ENCODE measurements around the gene TLR7. TPM values are rescaled to one million over a fixed set of nuclear protein-coding genes. Genes with fewer than 3 reads are reported as not detected.

Gene TLR7
- total RNA-seq, 2 experiments from 2014 or later = not detected

- H3K4me1 Mint-ChIP-seq = peaks cover 27% of the 10 kb centered on the region
- CTCF ChIA-PET = interaction anchor here (0.9 to 3.9 kb wide), 2 partner anchors 79 to 80 kb away, joined by 6 to 18 read pairs; no protein-coding TSS in a partner anchor
- H3K9me3 Mint-ChIP-seq = peaks cover 3% of the 10 kb centered on the region
- H3K4me3 Mint-ChIP-seq = no peak overlapping the region
- no peaks in the 10 kb centered on the region for H3K36me3 Mint-ChIP-seq (ENCODE audit: low read depth)
- peak; percentile 46 for DNase-seq
- H3K27ac Mint-ChIP-seq = no peak overlapping the region
- no peaks in the 10 kb centered on the region for H3K27me3 Mint-ChIP-seq
- POLR2A ChIA-PET = no interaction called here
These were observed 27.5 kb downstream of the TLR7 start for GRCh38 chrX:12894074-12895030.

- CTCF ChIA-PET = interaction anchor here (2.3 kb wide), 1 partner anchor 82 kb away, joined by 10 read pairs; no protein-coding TSS in a partner anchor
- H3K4me1 Mint-ChIP-seq = peaks cover 14% of the 10 kb centered on the region
- peaks cover 4% of the 10 kb centered on the region for H3K27me3 Mint-ChIP-seq
- no peak overlapping the region for H3K27ac Mint-ChIP-seq
- H3K36me3 Mint-ChIP-seq (ENCODE audit: low read depth) = no peaks in the 10 kb centered on the region
- H3K4me3 Mint-ChIP-seq = no peak overlapping the region
- H3K9me3 Mint-ChIP-seq = no peaks in the 10 kb centered on the region
- DNase-seq = no peak
- POLR2A ChIA-PET = no interaction called here
These were observed 29.0 kb downstream of the TLR7 start for GRCh38 chrX:12895866-12896265.

- Mint-ChIP-seq H3K4me3 (no peak overlapping the region), H3K27me3 (peaks cover 4% of the 10 kb centered on the region), H3K36me3 (ENCODE audit: low read depth) (no peaks in the 10 kb centered on the region), H3K9me3 (no peaks in the 10 kb centered on the region), H3K4me1 (peaks cover 9% of the 10 kb centered on the region), H3K27ac (no peak overlapping the region)
- ChIA-PET POLR2A (no interaction called here), CTCF (interaction anchor here (1.6 to 2.3 kb wide), 2 partner anchors 83 to 125 kb away, joined by 8 to 10 read pairs; no protein-coding TSS in a partner anchor)
- DNase-seq = no peak
These were observed 30.1 kb downstream of the TLR7 start for GRCh38 chrX:12896935-12897334.

GRCh38 chrX:12898073-12898472 is 31.2 kb downstream of the TLR7 start:
- no peaks in the 10 kb centered on the region for H3K36me3 Mint-ChIP-seq (ENCODE audit: low read depth)
- H3K27ac Mint-ChIP-seq = no peak overlapping the region
- H3K4me3 Mint-ChIP-seq = no peak overlapping the region
- H3K4me1 Mint-ChIP-seq = peaks cover 6% of the 10 kb centered on the region
- ChIA-PET POLR2A (no interaction called here), CTCF (interaction anchor here (0.8 to 2.3 kb wide), 3 partner anchors 48 to 127 kb away, joined by 5 to 10 read pairs (median 8); no protein-coding TSS in a partner anchor)
- no peaks in the 10 kb centered on the region for H3K9me3 Mint-ChIP-seq
- peaks cover 4% of the 10 kb centered on the region for H3K27me3 Mint-ChIP-seq
- DNase-seq = no peak

DNA sequence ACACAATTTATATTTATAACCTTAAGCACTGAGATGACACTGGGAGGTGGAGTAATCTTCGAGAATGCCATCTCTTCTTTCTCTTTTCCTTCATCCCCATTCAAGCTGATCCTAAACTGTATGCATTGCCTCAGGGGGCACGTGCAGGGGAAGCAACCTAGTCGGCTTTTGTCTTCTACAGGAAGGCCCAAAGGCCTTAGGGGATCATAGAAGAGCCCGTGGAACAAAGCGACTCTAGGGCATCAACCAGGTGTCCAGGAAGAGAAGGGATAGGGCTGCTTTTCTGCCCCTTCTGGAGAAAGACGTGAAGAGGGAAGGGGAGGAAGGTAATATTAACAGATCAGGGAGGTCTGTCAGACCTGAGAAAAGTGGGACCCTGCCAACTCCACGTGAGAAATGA is 32.6 kb downstream of the TLR7 start:
- no peak for DNase-seq
- H3K27ac Mint-ChIP-seq = no peak overlapping the region
- H3K4me1 Mint-ChIP-seq = peaks cover 3% of the 10 kb centered on the region
- no peaks in the 10 kb centered on the region for H3K9me3 Mint-ChIP-seq
- no peaks in the 10 kb centered on the region for H3K36me3 Mint-ChIP-seq (ENCODE audit: low read depth)
- no peak overlapping the region for H3K4me3 Mint-ChIP-seq
- CTCF ChIA-PET = interaction anchor here (0.7 to 1.3 kb wide), 3 partner anchors 84 to 932 kb away, joined by 3 to 5 read pairs (median 3); no protein-coding TSS in a partner anchor
- H3K27me3 Mint-ChIP-seq = peaks cover 4% of the 10 kb centered on the region
- POLR2A ChIA-PET = interaction anchor here (1.0 kb wide), 1 partner anchor 85 kb away, joined by 3 read pairs; no protein-coding TSS in a partner anchor

DNA sequence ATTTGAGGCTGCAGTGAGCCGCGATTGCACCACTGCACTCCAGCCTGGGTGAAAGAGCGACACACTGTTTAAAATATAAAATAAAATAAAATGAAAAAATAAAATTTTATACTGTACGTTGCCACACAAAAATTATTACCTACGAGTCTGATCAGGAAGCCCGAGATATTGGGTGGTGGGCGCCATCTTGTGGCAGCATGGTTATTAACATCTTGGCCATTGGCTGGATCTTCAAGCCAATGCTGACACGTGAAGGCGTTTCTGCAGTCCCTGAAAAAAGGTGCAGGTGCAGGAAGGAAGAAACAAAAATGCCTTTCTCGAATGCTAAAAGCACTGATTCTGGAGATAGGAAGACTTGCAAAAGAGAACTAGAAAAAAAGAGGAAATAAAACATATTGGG is 34.6 kb downstream of the TLR7 start:
- Mint-ChIP-seq H3K4me1 (peaks cover 3% of the 10 kb centered on the region), H3K9me3 (no peaks in the 10 kb centered on the region), H3K27ac (no peak overlapping the region), H3K36me3 (ENCODE audit: low read depth) (no peaks in the 10 kb centered on the region), H3K27me3 (peaks cover 4% of the 10 kb centered on the region), H3K4me3 (no peak overlapping the region)
- ChIA-PET CTCF (interaction anchor here (0.7 to 1.9 kb wide), 7 partner anchors 13 to 587 kb away, joined by 4 to 16 read pairs (median 5); no protein-coding TSS in a partner anchor), POLR2A (no interaction called here)
- peak; percentile 69 for DNase-seq

DNA sequence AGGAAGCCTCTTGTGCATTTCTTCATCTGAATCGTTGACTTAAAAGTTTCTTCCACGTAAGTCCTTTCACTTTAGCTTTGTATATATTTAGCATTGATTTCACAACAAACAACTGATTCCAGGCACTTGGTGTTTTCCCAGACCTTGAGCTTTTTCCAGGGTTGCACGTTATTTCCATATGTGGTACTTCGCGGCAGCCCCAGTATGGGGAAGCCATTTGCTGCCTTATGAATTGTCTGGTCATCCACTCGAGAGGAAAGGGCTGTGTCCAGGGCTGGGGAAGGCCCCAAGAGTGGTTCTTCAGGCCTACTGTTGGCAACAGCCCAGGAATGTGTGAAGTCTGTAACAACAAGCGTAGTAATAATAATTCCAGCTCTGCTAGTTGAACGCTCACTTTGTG is 36.8 kb downstream of the TLR7 start:
- CTCF ChIA-PET = interaction anchor here (0.7 to 2.5 kb wide), 4 partner anchors 15 to 132 kb away, joined by 3 to 13 read pairs (median 4); no protein-coding TSS in a partner anchor
- POLR2A ChIA-PET = no interaction called here

GRCh38 chrX:12906046-12906761 is 39.3 kb downstream of the TLR7 start, which contains the start of gene TLR8:
Gene TLR8, plus strand, starts transcription at chrX:12906620. Its CDS starts 87 bp downstream, at chrX:12906707.
- ChIA-PET POLR2A (no interaction called here), CTCF (no interaction called here)
- Mint-ChIP-seq H3K9me3 (no peaks in the 10 kb centered on the region), H3K4me3 (no peak within 1 kb of the TSS), H3K4me1 (peaks cover 3% of the 10 kb centered on the region), H3K27ac (no peak within 1 kb of the TSS), H3K36me3 (ENCODE audit: low read depth) (no peaks in the 10 kb centered on the region), H3K27me3 (peaks cover 2% of the 10 kb centered on the region)
- DNase-seq = no peak

More for the DNA sequence above, 36.8 kb downstream of the TLR7 start:
- no peak for DNase-seq
- Mint-ChIP-seq H3K36me3 (ENCODE audit: low read depth) (no peaks in the 10 kb centered on the region), H3K9me3 (no peaks in the 10 kb centered on the region), H3K27ac (no peak overlapping the region), H3K4me3 (no peak overlapping the region), H3K4me1 (peaks cover 3% of the 10 kb centered on the region), H3K27me3 (peaks cover 4% of the 10 kb centered on the region)

DNA sequence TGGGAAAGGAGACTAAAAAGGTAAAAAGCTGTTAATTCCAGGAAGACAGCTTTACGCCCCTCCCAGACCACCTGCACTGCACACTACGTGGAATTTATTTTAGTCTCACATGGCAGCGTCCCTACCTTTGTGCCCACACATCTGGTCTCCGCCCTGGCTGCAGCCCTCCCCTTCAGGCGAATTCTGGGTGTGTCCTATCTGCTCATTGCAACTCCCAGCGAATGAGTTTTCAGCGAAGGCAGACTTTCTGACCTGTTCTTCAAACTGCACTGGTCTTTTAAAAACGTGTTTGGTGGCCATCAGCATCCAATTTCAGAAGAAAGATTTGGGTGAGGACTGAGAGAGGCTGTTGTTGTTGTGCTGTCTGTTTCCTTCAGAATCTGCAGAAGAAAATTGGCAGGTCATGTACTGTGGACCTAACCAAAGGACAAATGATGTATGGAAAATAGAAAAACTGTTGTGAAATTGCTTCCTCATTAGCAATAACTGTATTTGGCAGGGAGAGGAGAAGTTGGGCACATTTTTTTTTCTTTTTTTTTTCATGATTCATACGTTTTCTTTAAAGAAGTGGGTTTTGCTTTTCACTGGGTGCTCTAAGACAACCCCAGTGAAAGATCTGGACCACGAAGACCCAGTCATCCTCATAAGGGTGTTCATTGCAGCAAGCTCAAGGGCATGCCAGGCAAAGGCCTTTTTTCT is 43.7 kb downstream of the TLR7 start:
- Mint-ChIP-seq H3K4me3 (no peak overlapping the region), H3K27ac (no peak overlapping the region), H3K36me3 (ENCODE audit: low read depth) (no peaks in the 10 kb centered on the region), H3K27me3 (peaks cover 2% of the 10 kb centered on the region), H3K4me1 (no peaks in the 10 kb centered on the region), H3K9me3 (no peaks in the 10 kb centered on the region)
- CTCF ChIA-PET = no interaction called here
- DNase-seq = no peak
- POLR2A ChIA-PET = no interaction called here

DNA sequence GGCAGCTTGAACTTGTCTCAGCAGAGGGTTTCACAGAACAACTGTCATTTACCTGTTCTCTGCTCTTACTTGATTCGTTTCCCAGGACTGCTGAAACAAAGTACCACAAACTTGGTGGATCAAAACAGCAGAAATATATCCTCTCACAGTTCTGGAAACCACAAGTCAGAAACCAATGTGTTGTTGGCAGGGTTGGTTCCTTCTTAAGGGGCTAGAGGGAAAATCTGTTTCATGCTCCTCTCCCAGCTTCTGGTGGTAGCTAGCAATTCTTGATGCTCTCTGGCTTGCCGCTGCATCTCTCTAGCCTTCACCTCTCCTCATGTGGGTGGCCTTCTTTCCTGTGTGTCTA is 44.2 kb downstream of the TLR7 start:
- Mint-ChIP-seq H3K4me3 (no peak overlapping the region), H3K4me1 (no peaks in the 10 kb centered on the region), H3K27me3 (peaks cover 2% of the 10 kb centered on the region), H3K36me3 (ENCODE audit: low read depth) (no peaks in the 10 kb centered on the region), H3K9me3 (no peaks in the 10 kb centered on the region), H3K27ac (no peak overlapping the region)
- ChIA-PET CTCF (no interaction called here), POLR2A (no interaction called here)
- no peak for DNase-seq

DNA sequence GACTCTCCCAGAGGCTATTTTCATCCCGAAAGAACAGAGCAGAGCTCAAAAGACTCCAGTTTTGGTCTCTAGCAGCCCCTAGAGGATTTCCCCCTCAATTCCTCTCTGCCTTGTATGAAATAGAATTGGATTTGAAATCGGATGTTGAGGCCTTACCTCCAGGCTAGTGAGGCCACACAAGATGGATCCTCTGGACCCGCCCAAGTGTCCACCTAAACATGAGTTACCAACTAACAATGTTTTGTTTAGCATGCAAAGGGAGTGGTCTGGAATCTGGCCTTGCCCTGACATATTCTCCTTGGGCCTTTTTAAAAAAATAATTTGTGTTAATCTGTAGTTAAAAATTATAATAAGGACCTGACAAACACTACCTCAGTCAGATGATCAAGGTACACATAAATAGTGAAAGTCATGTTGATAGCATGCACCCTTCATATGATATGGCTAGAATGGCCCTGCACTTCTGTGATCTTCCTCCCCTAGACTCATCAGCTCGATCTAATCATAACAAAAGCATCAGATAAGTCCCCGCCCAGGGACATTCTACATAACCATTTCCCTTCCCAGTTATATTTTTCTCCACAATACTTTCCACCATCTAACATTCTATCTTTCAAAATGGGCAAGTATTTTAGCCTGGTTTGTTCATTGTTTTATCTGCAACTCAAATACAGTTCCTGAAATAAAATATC is 46.1 kb downstream of the TLR7 start:
- H3K27ac Mint-ChIP-seq = no peak overlapping the region
- ChIA-PET CTCF (no interaction called here), POLR2A (no interaction called here)
- H3K27me3 Mint-ChIP-seq = peaks cover 2% of the 10 kb centered on the region
- no peak for DNase-seq
- no peaks in the 10 kb centered on the region for H3K36me3 Mint-ChIP-seq (ENCODE audit: low read depth)
- no peaks in the 10 kb centered on the region for H3K4me1 Mint-ChIP-seq
- no peaks in the 10 kb centered on the region for H3K9me3 Mint-ChIP-seq
- H3K4me3 Mint-ChIP-seq = no peak overlapping the region

DNA sequence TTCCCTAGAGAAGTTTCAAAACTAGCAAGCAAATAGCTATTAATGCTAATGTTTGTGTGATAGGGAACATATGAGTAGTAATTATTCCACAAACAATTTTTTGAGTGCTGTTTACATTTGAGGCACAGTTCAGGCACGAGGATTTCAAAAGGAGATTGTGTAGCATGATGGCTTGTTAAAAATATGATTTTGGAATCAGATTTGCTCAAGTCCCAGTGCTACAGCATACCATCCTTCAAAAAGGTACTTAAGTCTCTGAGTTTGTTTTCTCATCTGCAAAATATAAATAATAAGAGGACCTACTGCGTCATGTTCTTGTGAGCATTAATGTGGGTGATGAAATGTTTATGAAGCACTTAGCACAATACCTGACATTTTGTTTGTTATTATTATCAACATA is 50.9 kb downstream of the TLR7 start:
- Mint-ChIP-seq H3K27me3 (no peaks in the 10 kb centered on the region), H3K4me3 (no peak overlapping the region), H3K4me1 (peaks cover 3% of the 10 kb centered on the region), H3K27ac (no peak overlapping the region), H3K9me3 (no peaks in the 10 kb centered on the region), H3K36me3 (ENCODE audit: low read depth) (no peaks in the 10 kb centered on the region)
- ChIA-PET CTCF (no interaction called here), POLR2A (no interaction called here)
- no peak for DNase-seq
